ENCODE measurements around the gene ABCA2.

ABCA2 gene

DNA sequence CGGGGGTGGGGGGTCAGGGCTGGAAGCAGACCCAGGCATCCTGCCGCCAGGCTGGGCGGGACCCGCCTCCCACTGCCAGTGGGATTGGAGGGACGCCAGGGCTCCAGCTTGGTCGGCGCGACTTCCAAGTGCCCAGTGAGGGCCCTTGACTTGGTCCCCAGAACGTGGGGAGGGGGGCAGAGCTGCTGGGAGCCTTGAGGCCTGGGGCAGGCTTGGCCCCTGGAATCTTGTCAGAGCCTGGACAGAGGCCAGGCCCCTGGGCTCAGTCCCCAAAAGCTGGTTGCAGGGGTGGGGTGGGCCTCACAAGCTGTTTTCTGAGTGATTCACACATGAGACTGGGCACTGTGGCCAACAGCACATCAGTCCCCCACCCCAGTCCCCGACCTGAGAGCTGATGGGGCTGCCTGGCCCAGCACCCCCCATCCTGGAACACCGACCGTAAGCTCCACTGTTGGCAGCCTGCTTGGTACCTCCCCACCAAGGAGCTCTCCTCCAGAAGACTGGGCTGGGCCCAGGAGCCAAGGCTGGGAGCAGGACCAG lies 32.2 kb downstream of the ABCA2 start:
- no peak for DNase-seq (ENCODE audit: low spot score)

DNA sequence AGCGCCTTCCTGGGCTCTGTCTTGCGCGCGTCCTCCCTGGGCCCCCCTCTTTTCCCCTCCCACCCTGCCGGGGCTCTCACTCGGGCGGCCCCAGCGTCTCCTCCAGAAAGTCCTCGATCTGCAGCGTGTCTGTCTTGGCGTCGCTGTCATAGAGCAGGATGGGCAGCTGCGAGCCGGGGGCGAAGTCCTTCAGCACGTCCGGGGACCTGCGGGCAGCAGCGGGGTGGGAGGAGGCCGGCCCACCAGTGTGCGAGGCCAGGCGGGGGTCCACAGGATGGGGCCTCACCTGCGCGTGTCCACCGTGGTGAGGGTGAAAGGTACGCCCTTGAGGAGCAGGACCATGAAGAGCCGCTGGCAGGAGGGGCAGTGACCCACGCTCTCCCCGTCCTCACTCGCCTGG lies 32.7 kb downstream of the ABCA2 start:
- no peak for DNase-seq (ENCODE audit: low spot score)

DNA sequence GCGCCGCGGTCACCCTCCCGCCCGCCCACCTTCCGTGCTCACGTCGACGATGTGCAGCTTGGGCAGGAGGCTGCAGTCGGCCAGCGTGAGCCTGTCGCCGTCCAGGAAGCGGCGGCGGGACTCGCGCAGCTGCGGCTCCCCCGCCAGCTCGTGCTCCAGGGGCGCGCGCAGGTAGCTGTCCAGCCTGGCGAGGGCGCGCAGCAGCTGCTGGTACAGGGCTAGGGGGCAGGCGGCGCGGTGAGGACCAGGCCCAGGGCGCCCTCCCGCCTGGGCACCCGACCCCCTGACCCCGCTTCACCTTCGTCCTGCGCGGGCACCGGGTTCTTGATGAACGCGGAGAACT lies 33.2 kb downstream of the ABCA2 start:
- no peak for DNase-seq (ENCODE audit: low spot score)

DNA sequence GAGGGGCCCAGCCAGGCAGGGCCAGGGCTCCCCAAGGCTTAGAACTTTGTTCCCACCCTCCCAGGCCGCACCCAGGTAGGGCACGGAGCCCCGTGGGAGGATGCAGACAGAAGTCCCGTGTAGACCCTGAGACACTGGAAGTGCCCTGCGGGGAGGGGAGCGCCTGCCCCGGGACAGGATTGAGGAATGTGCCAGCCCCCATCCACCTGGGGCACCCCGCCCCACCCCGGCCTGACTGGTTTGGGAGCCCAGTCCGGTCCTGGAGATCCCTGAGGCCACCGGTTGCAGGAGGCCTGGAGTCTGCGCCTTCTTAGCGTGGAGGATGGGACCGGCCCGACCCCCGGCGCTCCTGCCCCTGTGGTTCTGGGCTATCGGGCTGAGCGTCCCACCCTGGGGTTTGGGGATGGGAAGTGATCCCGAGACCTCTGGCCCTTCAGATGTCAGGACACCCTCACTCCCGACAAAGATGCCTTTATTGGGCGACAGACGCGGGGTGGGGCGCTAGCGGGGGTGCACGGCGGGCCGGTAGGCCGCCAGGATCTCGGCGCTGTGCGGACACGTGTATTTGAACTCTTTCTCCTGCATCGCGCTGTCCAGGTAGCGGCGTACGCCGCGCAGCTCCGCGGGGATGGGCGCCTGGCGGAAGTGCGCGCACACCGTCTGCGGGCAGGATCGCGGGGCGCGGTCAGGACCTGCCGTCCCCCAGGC lies 33.7 kb downstream of the ABCA2 start:
- no peak for DNase-seq (ENCODE audit: low spot score)

DNA sequence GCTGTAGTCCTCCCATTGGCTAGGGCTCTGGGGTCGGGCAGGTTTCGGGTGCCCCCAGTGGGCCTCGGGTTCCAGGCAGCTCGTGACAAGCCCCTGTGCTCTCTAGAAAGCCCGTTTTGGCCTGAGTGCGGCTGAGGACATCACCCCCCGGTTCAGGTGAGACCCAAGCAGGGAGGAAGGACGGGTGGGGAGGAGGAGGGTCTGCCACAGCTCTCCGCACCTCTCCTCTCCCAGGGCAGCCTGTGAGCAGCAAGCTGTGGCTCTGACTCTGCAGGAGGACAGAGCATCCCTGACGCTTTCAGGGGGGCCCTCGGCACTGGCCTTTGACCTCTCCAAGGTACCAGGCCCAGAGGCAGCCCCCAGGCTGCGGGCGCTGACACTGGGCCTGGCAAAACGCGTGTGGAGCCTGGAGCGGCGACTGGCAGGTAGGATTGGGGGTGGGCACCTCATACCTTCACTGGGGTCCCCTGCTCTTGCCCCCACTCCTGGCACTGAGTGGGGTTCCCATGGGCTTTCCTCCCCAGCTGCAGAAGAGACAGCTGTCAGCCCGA lies 35.1 kb downstream of the ABCA2 start:
- DNase-seq (ENCODE audit: low spot score) = no peak

DNA sequence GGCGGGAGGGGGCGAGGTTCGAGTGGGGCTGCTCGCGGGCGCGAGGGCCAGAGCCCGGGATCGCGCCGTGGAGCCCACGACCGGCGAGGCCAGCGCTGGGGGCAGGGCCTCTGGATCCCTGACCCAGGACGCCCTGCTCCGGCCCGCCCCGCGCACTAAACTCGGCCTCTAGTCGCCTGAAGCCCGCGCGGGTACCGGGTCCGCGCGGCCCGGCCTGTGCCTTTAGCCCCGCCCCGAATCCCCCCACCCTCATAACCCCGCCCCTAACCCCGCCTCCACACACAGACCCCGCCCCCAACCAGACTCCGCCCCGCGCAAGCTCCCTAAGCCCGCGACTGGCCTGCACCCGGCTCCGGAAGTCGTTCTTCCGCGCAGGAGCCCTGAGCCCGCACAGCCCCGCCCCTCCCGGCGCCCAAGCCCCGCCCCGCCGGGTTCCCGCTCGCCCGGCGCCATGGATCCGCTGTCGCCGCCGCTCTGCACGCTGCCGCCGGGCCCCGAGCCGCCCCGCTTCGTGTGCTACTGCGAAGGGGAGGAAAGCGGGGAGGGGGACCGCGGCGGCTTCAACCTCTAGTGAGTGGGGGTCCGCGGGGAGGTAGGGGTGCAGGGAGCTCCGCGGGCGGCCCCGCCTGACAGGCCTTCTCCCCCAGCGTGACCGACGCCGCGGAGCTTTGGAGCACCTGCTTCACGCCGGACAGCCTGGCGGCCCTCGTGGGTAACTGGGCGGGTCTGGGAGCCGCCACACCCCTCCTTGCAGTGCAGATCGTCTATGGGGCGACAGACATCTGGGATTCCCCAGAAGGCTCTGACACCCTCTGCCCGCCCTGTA lies 35.8 kb downstream of the ABCA2 start, which contains the start of gene PAXX:
Gene PAXX (plus strand): TSS at position 430 of the 826 bp plus-strand sequence. CDS start 22 bp downstream, at position 452.
- DNase-seq (ENCODE audit: low spot score) = peak; percentile 98

DNA sequence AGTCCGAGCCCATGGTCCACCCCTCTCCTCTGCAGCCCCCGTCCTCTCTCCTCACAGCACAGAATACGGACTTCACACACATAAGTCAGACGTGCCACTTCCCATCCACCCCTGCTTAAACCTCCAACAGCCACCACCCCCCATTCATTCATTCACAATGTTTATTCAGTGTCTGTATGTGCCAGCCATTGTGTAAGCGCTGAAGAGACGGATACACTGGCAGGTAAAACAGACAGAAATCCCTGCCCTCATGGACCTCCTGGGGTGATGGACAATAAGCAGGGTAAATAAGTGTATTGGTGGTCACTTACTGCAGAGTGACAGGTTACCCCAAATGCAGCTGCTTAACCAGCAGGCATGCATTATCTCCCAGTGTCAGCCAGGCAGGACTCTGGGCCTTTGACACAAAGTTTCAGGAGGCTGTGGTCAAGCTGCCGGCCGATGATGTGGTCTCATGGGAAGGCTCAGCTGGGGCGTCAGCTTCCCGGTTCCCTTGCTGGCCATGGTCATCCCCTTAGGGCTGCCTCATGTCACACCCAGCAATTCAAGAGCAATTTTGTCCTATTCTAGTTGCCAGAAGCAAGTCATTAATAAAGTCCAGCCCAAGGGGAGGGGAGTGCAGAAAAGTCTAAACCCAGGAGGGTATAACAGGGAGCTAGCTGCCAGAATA lies 37.7 kb downstream of the ABCA2 start:
- no peak for DNase-seq (ENCODE audit: low spot score)

DNA sequence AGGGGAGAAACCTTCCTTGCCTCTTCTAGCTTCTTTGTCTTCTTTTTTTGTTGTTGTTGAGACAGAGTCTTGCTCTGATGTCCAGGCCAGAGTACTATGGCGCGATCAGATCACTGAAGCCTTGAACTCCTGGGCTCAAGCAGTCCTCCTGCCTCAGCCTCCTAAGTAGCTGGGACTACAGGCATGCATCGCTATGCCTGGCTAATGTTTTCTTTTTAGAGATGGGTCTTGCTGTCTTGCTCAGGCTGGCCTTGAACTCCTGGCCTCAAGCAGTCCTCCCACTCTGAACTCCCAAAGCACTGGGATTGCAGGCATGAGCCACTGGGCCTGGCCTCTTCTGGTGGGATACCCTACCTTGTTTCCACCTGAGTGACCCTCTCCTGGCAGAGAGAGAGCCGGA lies 39.2 kb downstream of the ABCA2 start:
- no peak for DNase-seq (ENCODE audit: low spot score)

DNA sequence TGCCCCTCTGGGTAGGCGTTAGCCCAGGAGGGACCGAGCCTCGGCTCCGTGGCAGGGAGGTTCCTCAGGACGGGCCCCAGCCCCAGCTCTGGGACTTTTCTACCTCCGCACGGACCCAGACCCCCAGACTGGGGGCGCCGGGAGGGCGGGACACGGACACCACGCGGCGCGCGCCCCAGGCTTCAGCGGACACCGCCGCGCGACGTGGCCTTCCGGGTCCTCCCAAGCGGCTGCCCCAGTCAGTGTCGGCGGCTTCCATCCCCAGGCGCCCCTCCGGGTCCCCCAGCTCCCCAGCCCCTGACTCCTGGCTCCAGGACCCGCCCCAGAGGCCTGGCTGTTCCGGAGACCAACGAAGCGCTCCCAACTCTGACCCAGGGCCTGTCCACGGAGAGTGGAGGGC lies 42.2 kb downstream of the ABCA2 start:
- no peak for DNase-seq (ENCODE audit: low spot score)

DNA sequence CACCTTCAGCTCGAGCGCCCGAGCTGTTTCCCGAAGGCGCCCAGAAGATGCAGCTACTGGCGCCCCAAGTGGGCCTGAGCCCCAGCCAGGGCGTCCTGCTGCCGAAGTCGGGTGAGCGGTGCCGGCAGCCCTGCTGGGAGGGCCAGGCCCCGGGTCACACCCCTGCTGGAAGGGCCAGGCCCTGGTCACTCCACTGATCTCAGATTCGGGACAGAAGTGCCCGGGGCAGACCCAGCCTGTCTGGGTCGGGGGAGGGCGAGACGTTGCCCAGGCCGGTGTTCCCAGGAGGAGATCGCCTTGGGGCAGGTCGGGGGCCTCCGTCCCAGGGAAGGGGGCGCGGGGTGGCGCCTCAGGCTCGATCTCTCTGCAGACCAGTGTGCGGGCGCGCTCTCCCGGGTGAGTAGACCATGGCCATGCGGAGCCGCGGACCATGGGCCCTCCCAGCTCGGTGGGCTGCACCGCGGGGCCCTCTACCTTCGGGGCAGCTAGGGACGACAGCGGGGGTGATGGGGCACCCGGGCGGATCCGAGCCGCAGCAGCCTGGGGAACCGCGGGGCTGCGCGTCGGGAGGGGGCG lies 42.9 kb downstream of the ABCA2 start:
- no peak for DNase-seq (ENCODE audit: low spot score)

DNA sequence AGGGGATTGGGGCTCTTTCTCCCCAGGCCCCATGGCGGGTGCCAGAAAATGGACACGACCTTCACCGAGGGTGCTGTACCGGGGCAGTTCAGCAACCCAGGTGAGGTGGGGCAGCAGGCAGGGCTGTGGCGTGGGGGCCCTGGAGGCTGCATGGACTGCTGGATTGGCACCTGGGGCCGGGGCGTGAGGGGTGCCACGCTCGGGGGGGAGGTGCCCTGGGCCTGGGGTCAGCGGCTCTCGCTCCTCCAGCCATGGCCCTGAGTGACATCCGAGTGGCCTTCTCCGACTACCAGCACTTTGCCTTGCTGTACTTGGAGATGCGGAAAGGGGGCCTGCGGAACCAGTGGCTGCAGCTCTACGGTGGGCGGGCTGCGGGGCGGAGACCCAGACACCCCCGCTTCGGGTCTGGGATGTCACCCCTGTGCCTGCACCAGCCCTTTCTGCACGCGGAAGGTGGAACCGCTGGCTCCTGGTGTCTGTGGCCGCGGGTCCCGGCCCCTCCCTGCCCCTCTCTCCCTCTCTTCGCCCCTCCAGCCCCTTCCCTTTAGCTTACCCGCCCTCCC lies 43.5 kb downstream of the ABCA2 start:
- no peak for DNase-seq (ENCODE audit: low spot score)

DNA sequence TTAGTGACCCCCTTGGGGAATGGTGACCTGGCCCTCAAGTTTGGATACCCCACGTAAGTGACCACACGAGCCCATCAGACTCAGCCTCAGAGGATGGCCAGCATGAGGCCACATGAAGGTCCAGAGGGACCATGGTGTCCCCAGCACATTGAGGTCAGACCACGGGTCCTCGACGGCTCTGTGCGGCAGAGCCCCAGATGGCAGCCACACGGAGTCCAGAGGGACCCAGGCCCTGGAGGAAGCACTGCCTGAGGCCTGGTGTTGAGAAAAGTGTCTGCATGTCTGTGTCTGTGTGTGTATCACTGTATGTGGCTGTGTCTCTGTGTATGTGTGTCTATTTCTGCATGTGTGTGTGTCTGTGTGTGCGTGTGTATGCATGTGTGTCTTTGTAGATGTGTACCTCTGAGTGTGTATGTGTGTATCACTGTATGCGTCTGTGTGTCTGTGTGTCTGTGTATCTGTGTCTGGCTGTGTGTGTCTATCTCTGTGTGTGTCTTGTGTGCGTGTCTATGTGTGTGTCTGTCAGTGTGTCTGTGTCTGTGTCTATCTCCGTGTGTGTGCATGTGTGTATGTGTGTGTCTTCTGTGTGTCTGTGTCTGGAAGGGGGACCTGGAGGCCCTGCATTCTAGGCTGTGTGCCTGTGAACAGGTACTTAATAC lies 44.3 kb downstream of the ABCA2 start:
- no peak for DNase-seq (ENCODE audit: low spot score)

DNA sequence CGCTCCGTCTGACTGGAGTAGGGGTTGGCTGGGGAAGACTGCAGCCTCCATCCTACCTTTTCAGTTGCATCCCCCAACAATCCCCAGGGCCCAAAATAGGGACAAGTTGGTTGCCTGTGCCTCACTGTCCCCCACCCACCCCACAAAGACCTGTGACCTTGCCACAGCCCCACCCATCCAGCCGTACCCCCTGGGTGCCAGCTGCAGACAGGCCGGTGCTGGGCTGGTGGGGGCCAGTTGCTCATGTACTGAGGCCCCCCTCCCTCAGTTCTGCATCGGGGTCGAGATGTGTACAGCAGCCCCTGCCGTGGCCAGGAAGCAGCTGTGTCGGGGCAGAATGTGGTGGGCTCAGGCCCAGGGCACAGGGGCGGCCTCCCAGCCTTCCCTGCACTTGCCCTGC lies 44.9 kb downstream of the ABCA2 start:
- DNase-seq (ENCODE audit: low spot score) = no peak

DNA sequence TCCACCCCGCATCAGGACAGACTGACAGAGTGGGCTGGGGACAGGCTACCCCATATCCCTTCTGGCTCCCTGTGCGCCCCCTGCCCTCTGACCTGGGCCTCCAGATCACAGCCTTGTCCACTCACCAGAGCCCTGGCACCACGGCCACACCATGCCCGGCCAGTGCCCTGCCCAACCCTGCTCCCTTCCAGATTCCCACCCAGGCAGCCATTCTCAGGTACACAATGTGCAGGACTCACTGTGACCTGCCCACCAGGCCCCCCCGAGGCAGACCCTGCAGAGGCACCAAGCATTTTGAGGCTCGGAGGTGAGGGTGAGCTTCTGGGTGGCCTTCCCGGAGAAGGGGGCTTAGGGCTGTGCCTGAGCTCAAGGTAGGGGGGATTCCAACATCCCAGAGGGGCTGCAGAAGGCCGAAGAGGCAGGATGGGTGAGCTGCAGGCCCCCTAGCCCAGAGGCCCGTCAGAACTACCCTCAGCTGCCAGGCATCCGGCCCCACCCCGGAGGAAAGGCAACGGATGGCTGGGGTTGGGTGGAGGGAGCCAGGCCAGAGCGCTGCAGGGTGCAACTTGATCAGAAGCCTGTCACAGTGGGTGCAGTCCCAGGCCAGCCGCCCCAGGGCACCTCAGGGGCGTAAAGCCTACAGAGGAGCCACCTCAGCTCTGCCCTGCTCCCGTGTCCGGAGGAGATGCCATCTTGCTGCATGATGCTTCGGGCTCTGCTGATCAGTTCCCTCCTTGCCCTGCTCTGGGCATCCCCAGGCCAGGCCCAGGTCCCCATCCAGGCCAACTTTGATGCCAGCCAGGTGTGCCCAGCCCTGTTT lies 45.6 kb downstream of the ABCA2 start, which contains the start of gene LCNL1:
Gene LCNL1 (plus strand): TSS at position 762 of the 820 bp plus-strand sequence. CDS start 594 bp downstream, outside the sequence.
- no peak for DNase-seq (ENCODE audit: low spot score)

DNA sequence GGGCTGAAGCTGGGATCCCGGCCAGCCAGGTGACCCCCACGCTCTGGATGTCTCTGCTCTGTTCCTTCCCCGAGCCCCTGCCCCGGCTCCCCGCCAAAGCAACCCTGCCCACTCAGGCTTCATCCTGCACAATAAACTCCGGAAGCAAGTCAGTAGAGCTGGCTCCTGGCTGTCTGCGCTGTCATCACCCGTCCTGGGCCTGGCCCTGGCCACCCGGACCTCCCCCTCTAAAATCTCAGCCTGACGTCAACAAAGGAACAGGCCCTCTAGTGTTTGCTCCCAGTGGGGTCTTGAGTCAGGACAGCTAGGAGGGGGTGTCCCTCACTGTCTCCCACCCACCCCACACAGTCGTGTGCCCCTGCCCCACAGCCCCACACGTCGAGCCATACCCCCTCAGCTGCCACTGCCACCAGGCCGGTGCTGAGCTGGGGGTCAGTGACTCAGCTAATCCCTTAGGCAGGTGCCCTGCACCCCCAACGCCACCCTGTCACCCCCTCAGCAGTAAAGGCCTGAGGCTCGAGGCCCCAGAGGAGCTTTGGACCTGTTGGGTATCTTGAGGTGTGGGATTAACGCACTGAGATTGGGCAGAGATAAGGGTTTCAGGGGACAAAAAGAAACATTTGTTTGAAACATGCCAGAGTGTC lies 46.3 kb downstream of the ABCA2 start:
- no peak for DNase-seq (ENCODE audit: low spot score)

DNA sequence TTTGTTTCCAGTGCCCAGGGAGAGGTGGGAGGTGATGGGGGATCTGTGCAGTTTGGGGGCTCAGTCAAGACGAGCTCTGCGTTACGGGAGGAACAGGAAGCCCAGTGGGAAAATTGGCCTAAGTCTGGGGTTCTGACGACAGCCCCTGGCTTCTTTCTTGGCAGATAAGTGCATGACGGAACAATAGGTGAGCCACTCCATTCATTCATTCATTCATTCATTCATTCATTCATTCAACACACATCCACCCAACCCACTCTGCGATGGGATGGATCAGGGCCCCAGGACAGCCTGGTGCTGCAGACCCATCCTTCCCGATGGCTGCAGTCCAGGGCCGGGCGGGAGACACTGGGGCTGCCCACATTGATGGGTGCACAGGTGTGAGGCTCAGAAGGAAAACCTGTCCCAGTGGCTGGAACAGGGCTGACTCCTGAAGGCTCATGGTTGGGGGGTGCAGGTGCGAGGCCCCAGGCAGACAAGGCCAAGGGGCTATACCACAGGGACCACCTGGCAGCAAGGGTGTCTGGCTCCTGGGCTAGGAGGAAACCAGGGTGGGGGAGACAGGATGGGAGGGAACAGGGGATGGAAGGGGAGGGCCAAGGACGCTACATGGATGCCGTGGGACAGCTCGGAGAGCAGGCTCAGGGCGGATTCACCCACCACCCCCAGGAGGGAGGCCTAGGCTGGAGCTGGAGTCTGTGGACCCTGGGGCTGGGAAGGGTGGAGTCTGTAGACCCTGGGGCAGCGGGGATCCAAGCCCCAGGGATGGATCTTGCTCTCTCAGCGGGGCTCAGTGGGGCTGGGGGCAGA lies 47.2 kb downstream of the ABCA2 start:
- no peak for DNase-seq (ENCODE audit: low spot score)

DNA sequence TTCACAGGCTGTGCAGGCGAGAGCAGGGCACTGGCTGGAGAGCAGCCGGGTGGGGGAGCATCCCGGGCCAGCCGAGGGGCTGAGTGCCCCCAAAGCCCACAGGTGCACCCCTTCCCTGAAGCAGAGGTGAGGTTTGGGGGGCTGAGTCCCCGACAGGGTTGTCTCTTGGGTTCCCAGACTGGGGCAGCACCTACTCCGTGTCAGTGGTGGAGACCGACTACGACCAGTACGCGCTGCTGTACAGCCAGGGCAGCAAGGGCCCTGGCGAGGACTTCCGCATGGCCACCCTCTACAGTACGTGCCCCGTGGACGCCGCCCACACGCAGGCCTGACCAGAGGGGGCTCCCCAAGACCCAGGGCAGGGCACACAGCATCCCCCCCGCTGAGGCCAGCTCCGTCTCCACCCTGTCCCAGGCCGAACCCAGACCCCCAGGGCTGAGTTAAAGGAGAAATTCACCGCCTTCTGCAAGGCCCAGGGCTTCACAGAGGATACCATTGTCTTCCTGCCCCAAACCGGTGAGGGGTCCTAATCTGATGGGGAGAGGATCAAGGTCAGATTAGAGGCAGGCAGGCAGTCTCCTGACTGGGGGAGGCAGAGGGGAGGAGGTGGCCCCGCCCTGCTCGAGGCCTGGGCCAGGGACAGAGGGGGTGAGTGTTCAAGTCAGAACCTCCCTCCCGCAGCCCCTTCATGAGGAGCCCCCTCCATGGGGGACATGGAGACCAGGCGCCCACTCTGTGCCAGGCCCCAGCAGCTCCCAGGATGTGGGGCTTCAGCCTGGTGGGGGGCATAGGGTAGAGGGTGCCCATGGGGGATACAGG lies 48.1 kb downstream of the ABCA2 start:
- no peak for DNase-seq (ENCODE audit: low spot score)
